ENCODE measurements around the gene LDB3. TPM values are rescaled to one million over a fixed set of nuclear protein-coding genes. Genes with fewer than 3 reads are reported as not detected.

LDB3 gene
- total and polyA plus RNA-seq, 12 donors: 162 to 1,738 (median 1,513) TPM

DNA sequence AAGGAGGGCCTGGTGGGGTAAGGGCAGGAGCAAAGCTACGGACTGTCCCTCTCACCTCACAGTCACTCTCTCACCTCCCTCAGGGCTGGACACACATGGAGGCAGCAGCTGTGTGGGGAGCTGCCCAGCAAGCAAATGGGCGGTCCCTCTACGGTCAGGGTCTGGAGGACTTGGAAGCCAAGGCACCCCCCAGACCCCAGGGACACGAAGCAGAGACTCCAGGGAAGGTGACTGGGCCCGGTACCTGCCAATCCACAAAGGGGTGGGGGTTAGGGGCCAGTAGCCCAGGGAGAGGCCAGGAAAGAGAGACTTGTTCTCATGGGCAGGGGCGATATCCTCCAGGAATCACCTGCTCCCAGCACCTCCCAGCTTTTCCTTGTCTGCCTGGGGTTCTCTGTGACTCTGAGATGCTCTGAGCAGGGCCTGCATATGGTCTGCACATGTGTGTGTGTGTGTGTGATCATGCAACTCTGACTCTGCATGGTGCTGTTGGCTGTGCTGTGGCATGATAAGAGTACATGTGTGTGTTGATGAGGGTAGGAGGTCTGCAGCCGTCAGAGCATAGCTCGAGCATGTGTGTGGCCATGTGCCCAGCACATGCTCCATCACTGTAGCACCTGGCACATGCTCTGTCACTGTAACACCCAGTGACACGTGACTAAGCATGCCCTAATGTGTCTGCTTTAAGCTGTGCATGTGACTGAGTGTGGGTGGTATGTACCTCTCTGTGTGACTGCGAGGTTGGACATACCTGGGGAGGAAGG, 4.6 kb upstream of the LDB3 start:
- ATAC-seq (no peak), DNase-seq (peak in 1 of 2 donors; percentile 11)
- intact Hi-C loops (cut with DNase I): loop anchor here in 3 of 10 donors (2.0 kb wide), 2 partner anchors 21 to 33 kb away; no protein-coding TSS in a partner anchor
- 70 to 76% methylated on average over 10 of the region's 10 CpGs for WGBS, 2 donors
- H3K9me3 ChIP-seq: no peaks in the 10 kb centered on the region
- no peak overlapping the region for H3K4me3 ChIP-seq
- peak overlapping the region; percentile 65 to 100 (median 94) for H3K27ac ChIP-seq
- TF ChIP-seq, protein P1, sequence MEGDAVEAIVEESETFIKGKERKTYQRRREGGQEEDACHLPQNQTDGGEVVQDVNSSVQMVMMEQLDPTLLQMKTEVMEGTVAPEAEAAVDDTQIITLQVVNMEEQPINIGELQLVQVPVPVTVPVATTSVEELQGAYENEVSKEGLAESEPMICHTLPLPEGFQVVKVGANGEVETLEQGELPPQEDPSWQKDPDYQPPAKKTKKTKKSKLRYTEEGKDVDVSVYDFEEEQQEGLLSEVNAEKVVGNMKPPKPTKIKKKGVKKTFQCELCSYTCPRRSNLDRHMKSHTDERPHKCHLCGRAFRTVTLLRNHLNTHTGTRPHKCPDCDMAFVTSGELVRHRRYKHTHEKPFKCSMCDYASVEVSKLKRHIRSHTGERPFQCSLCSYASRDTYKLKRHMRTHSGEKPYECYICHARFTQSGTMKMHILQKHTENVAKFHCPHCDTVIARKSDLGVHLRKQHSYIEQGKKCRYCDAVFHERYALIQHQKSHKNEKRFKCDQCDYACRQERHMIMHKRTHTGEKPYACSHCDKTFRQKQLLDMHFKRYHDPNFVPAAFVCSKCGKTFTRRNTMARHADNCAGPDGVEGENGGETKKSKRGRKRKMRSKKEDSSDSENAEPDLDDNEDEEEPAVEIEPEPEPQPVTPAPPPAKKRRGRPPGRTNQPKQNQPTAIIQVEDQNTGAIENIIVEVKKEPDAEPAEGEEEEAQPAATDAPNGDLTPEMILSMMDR (IDR thresholded peaks at IDR 0.05): no peak
- H3K27me3 ChIP-seq: no peaks in the 10 kb centered on the region
- H3K36me3 ChIP-seq: peaks cover 0 to 3% (median 0%) of the 10 kb centered on the region in 9 donors
- H3K4me1 ChIP-seq: peaks cover 3 to 92% (median 48%) of the 10 kb centered on the region in 9 donors

GRCh38 chr10:86664341-86665217, 3.7 kb upstream of the LDB3 start:
- Histone ChIP-seq H3K36me3 (peaks cover 0 to 10% (median 0%) of the 10 kb centered on the region in 9 donors), H3K4me1 (peaks cover 3 to 84% (median 46%) of the 10 kb centered on the region in 9 donors), H3K4me3 (peak overlapping the region in 1 of 10 donors; percentile 61), H3K27ac (peak overlapping the region; percentile 83 to 100 (median 96)), H3K27me3 (no peaks in the 10 kb centered on the region), H3K9me3 (no peaks in the 10 kb centered on the region)
- TF ChIP-seq, protein P1 (IDR thresholded peaks at IDR 0.05): no peak
- WGBS, 2 donors: 35 to 44% methylated on average over 13 of the region's 13 CpGs
- intact Hi-C loops (cut with DNase I): loop anchor here in 3 of 10 donors (2.0 kb wide), 2 partner anchors 20 to 34 kb away; no protein-coding TSS in a partner anchor
- peak; percentile 11 to 56 (median 35) for ATAC-seq
- DNase-seq: peak; percentile 77 to 79

- H3K4me3 ChIP-seq: peak overlapping the region in 7 of 10 donors; percentile 14 to 72 (median 61)
- DNase-seq: peak in 1 of 2 donors; percentile 11
- 40 to 47% methylated on average over 7 of the region's 7 CpGs for WGBS, 2 donors
Observed at GRCh38 chr10:86665218-86665607, 3.1 kb upstream of the LDB3 start.

More at GRCh38 chr10:86665218-86665607, 3.1 kb upstream of the LDB3 start:
- H3K27me3 ChIP-seq: no peaks in the 10 kb centered on the region
- TF ChIP-seq, protein P1 (IDR thresholded peaks at IDR 0.05): no peak
- ATAC-seq: no peak
- H3K36me3 ChIP-seq: peaks cover 0 to 15% (median 0%) of the 10 kb centered on the region in 9 donors
- peaks cover 3 to 77% (median 46%) of the 10 kb centered on the region in 9 donors for H3K4me1 ChIP-seq
- intact Hi-C loops (cut with DNase I): loop anchor here in 3 of 10 donors (2.0 kb wide), 2 partner anchors 20 to 34 kb away; no protein-coding TSS in a partner anchor
- no peaks in the 10 kb centered on the region for H3K9me3 ChIP-seq
- peak overlapping the region; percentile 83 to 100 (median 96) for H3K27ac ChIP-seq

Measured in heart right ventricle (tissue), 16 donors.